Measurements from ENCODE around the gene LRRC73. TPM values are rescaled to one million over a fixed set of nuclear protein-coding genes. Genes with fewer than 3 reads are reported as not detected.
"Not testable (repeated sequence)": the region's sequence is repeated elsewhere in the genome, so short reads cannot be mapped to it uniquely, and the experiment has no call there.

LRRC73 gene
- total RNA-seq, 3 donors from 2014 or later = 0.29 to 0.33 TPM; not detected in 1

DNA sequence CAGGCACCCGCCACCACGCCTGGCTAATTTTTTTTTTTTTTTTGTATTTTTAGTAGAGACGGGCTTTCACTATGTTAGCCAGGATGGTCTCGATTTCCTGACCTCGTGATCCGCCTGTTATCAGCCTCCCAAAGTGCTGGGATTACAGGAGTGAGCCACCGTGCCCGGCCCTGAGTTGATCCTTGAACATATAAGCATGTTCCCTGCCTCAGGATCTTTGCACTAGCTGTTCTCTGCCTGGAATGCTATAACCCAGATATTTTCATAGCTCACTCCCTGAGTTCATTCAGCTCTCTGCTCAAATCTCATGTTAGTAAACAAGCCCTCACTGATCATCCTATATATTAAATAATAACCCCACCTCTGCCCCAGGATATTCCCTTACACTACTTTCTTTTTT lies 45.8 kb downstream of the LRRC73 start:
- TF ChIP-seq POLR2A (IDR thresholded peaks at IDR 0.05) (no peak), POLR2AphosphoS5 (IDR thresholded peaks at IDR 0.05) (no peak)
- TF ChIP-seq, protein P1, sequence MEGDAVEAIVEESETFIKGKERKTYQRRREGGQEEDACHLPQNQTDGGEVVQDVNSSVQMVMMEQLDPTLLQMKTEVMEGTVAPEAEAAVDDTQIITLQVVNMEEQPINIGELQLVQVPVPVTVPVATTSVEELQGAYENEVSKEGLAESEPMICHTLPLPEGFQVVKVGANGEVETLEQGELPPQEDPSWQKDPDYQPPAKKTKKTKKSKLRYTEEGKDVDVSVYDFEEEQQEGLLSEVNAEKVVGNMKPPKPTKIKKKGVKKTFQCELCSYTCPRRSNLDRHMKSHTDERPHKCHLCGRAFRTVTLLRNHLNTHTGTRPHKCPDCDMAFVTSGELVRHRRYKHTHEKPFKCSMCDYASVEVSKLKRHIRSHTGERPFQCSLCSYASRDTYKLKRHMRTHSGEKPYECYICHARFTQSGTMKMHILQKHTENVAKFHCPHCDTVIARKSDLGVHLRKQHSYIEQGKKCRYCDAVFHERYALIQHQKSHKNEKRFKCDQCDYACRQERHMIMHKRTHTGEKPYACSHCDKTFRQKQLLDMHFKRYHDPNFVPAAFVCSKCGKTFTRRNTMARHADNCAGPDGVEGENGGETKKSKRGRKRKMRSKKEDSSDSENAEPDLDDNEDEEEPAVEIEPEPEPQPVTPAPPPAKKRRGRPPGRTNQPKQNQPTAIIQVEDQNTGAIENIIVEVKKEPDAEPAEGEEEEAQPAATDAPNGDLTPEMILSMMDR (IDR thresholded peaks at IDR 0.05) = no peak
- no peak overlapping the region for H3K27ac ChIP-seq
- intact Hi-C loops (cut with DNase I; ENCODE audit: low total_unique reads) = loop anchor here (1.0 kb wide), 1 partner anchor 8 kb away; no protein-coding TSS in a partner anchor
- no peaks in the 10 kb centered on the region for H3K36me3 ChIP-seq
- H3K4me1 ChIP-seq = peaks cover 0 to 5% of the 10 kb centered on the region in 2 donors
- H3K9me3 ChIP-seq = no peaks in the 10 kb centered on the region
- H3K4me3 ChIP-seq = no peak overlapping the region
- no peak for DNase-seq (ENCODE audit: low spot score in 2 of 2)
- H3K27me3 ChIP-seq = no peaks in the 10 kb centered on the region

DNA sequence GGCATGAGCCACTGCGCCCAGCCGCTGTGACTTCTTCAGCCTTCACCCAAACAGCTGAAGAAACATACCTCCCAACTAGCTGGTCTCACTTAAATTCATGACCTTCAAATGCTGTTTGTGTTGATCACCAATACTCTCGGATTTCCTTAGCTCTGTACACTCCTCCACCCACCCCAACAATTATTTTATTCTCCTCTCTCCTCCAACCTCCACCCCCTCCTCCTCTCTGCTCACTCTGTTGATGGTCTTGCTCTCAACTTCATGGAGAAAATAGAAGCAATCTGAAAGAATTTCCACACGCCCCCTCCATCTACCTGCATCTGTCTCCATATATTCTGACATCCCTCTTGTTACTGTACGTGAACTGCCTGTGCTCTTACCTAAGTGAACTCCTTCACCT lies 48.2 kb downstream of the LRRC73 start:
- no peak for TF ChIP-seq POLR2A (IDR thresholded peaks at IDR 0.05)
- TF ChIP-seq, protein P1 (IDR thresholded peaks at IDR 0.05) = no peak
- TF ChIP-seq POLR2AphosphoS5 (IDR thresholded peaks at IDR 0.05) = no peak
- intact Hi-C loops (cut with DNase I; ENCODE audit: low total_unique reads) = no loop called here
- H3K27ac ChIP-seq = no peak overlapping the region
- H3K4me3 ChIP-seq = no peak overlapping the region
- DNase-seq (ENCODE audit: low spot score in 2 of 2) = no peak
- H3K4me1 ChIP-seq = no peaks in the 10 kb centered on the region
- no peaks in the 10 kb centered on the region for H3K27me3 ChIP-seq
- H3K9me3 ChIP-seq = no peaks in the 10 kb centered on the region
- H3K36me3 ChIP-seq = no peaks in the 10 kb centered on the region

- intact Hi-C loops (cut with DNase I; ENCODE audit: low total_unique reads) = no loop called here
- H3K4me3 ChIP-seq = no peak overlapping the region
- H3K36me3 ChIP-seq = no peaks in the 10 kb centered on the region
- no peaks in the 10 kb centered on the region for H3K9me3 ChIP-seq
- TF ChIP-seq POLR2A (IDR thresholded peaks at IDR 0.05) (no peak), POLR2AphosphoS5 (IDR thresholded peaks at IDR 0.05) (no peak)
- TF ChIP-seq, protein P1 (IDR thresholded peaks at IDR 0.05) = no peak
- no peak for DNase-seq (ENCODE audit: low spot score in 2 of 2)
- no peak overlapping the region for H3K27ac ChIP-seq
- H3K4me1 ChIP-seq = no peaks in the 10 kb centered on the region
- peaks cover 0 to 2% of the 10 kb centered on the region in 2 donors for H3K27me3 ChIP-seq
Observed at GRCh38 chr6:43460032-43460431, 50.1 kb downstream of the LRRC73 start.

- no peaks in the 10 kb centered on the region for H3K36me3 ChIP-seq
- H3K9me3 ChIP-seq = no peaks in the 10 kb centered on the region
- intact Hi-C loops (cut with DNase I; ENCODE audit: low total_unique reads) = loop anchor here (10.0 kb wide), 1 partner anchor 45 kb away; no protein-coding TSS in a partner anchor
- H3K4me1 ChIP-seq = no peaks in the 10 kb centered on the region
- H3K27ac ChIP-seq = no peak overlapping the region
- H3K4me3 ChIP-seq = no peak overlapping the region
- peaks cover 0 to 2% of the 10 kb centered on the region in 2 donors for H3K27me3 ChIP-seq
- no peak for TF ChIP-seq POLR2AphosphoS5 (IDR thresholded peaks at IDR 0.05)
- TF ChIP-seq, protein P1 (IDR thresholded peaks at IDR 0.05) = no peak
- no peak for TF ChIP-seq POLR2A (IDR thresholded peaks at IDR 0.05)
- DNase-seq (ENCODE audit: low spot score in 2 of 2) = no peak
Observed at GRCh38 chr6:43459535-43459934, 50.6 kb downstream of the LRRC73 start.

- intact Hi-C loops (cut with DNase I; ENCODE audit: low total_unique reads) = loop anchor here (10.0 kb wide), 1 partner anchor 47 kb away; no protein-coding TSS in a partner anchor
- H3K4me1 ChIP-seq; H3K36me3 ChIP-seq; DNase-seq (ENCODE audit: low spot score in 2 of 2); H3K27ac ChIP-seq; H3K9me3 ChIP-seq; H3K27me3 ChIP-seq; H3K4me3 ChIP-seq: not testable (repeated sequence)
Observed at GRCh38 chr6:43458154-43458553, 52.0 kb downstream of the LRRC73 start.

- Histone ChIP-seq H3K27me3 (peaks cover 0 to 2% of the 10 kb centered on the region in 2 donors), H3K36me3 (no peaks in the 10 kb centered on the region), H3K4me3 (no peak overlapping the region), H3K27ac (no peak overlapping the region), H3K9me3 (no peaks in the 10 kb centered on the region), H3K4me1 (no peaks in the 10 kb centered on the region)
- intact Hi-C loops (cut with DNase I; ENCODE audit: low total_unique reads) = loop anchor here (10.0 kb wide), 1 partner anchor 47 kb away; no protein-coding TSS in a partner anchor
- TF ChIP-seq POLR2A (IDR thresholded peaks at IDR 0.05) (no peak), POLR2AphosphoS5 (IDR thresholded peaks at IDR 0.05) (no peak)
- DNase-seq (ENCODE audit: low spot score in 2 of 2) = no peak
Observed at GRCh38 chr6:43457643-43458042, 52.5 kb downstream of the LRRC73 start.

Other genes starting within 250 kb of the LRRC73 start
- gene SLC22A7, start 212.1 kb downstream of the LRRC73 start, total RNA-seq = not detected
- gene CRIP3, start 201.5 kb downstream of the LRRC73 start, total RNA-seq = 1 to 10 TPM; 1.6 to 2.1 (median 1.9) TPM
- 10 to 100 TPM; 15.4 to 19.5 (median 17.4) TPM for gene ZNF318, start 140.7 kb downstream of the LRRC73 start, total RNA-seq
- gene ABCC10, start 82.8 kb downstream of the LRRC73 start, total RNA-seq = 10 to 100 TPM in 2 of 3 donors, 1 to 10 TPM in 1; 9.0 to 19.9 (median 12.1) TPM
- 1 to 10 TPM in 2 of 3 donors, not detected in 1; 3.6 to 8.9 TPM for gene DLK2, start 54.8 kb downstream of the LRRC73 start, total RNA-seq
- 10 to 100 TPM; 18.6 to 21.8 (median 21.3) TPM for gene TJAP1, start 32.8 kb downstream of the LRRC73 start, total RNA-seq
- 100 to 1,000 TPM in 1 of 3 donors, 10 to 100 TPM in 2; 89.5 to 100 (median 96.2) TPM for gene YIPF3, start 6.6 kb upstream of the LRRC73 start, total RNA-seq
- 10 to 100 TPM; 18.9 to 38.8 (median 38.7) TPM for gene POLR1C, start 6.7 kb upstream of the LRRC73 start, total RNA-seq
- gene XPO5, start 65.7 kb upstream of the LRRC73 start, total RNA-seq = 10 to 100 TPM; 16.5 to 28.8 (median 27.2) TPM
- 10 to 100 TPM in 1 of 3 donors, 1 to 10 TPM in 2; 8.6 to 13.0 (median 9.8) TPM for gene POLH, start 65.8 kb upstream of the LRRC73 start, total RNA-seq
- 10 to 100 TPM; 41.4 to 58.0 (median 43.6) TPM for gene GTPBP2, start 118.9 kb upstream of the LRRC73 start, total RNA-seq
- 10 to 100 TPM; 33.4 to 53.0 (median 33.4) TPM for gene MAD2L1BP, start 125.5 kb upstream of the LRRC73 start, total RNA-seq
- gene RSPH9, start 134.7 kb upstream of the LRRC73 start, total RNA-seq = not detected
- gene MRPS18A, start 177.4 kb upstream of the LRRC73 start, total RNA-seq = 10 to 100 TPM; 37.7 to 63.2 (median 40.6) TPM

Measured in breast epithelium (tissue), 4 donors.